NCI-H187 (cell line): ENCODE data around the gene WNT3.

Experiments used
- DNase-seq, 2 experiments: peaks; one replicate each; lab custom pipeline; 2025; lab: John Stamatoyannopoulos, UW

The WNT3 gene

DNA sequence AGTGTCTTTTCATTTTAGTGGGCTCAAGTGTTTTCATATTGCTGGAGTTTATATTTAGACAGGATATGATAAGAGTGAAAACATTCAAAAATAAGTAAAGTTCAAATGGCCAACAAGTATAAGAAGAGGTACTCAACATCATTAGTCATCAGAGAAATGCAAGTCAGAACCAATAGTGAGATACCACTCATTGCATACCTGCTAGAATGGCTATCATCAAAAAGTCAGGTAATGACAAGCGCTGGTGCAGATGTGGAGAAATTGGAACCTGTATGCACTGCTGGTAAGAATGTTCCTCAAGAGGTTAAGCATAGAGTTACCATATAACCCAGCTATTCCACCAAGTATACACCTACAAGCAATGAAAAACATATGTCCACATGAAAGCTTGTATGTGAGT, 87.8 kb downstream of the WNT3 start:
- DNase-seq, result no peak

DNA sequence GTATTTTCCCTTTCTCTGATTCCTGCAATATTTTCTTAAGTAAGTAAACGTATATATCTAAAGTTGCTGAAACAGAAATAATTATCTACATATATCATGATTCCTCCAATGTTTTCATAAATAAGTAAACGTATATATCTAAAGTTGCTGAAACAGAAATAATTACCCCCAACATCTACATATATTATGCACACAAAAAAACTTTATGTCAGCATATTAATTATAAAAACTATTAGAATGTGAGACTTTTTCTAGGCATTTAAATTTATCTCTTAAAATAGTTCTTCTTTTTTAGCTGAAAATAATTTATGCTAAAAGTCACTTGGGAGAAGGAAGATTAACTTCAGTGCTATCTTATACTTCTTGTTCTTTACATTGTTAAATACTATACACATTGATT, 88.5 kb downstream of the WNT3 start:
- no peak for DNase-seq

DNA sequence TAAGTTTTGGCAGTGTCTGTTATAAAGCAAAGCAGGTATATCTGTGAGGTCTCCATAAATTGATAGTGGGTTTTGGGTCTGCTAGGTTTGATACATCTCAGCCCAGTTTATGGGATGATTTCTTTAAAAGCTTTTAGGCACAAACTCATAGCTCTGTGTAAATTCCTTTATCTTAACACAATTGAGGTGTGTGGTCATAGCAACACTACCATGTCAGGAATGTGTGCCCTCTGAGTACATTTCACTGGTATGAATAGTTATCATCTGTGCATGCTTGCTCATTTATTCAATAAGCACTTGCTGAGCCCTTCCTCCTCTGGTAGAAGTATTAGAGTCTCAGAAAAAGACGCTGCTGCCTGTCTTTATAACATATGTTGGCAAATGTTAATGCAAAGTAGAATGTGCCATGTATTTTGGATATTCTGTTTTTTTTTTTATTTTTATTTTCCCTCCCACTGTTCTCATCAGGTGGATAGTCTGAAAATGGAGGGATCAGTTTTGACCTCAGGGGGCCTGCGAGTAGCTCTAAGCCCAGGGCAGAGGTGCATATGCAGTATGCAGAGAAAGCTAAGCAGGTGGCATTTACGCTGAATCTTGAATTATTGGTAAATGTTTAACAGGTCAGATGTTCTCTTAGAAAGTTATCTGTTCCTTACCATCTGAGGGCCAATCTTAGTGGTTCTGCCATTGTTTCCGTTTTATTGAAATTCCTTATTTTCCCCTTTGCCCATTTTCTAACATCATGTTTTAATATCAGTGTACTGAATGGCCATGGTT, 90.7 kb downstream of the WNT3 start:
- no peak for DNase-seq

DNA sequence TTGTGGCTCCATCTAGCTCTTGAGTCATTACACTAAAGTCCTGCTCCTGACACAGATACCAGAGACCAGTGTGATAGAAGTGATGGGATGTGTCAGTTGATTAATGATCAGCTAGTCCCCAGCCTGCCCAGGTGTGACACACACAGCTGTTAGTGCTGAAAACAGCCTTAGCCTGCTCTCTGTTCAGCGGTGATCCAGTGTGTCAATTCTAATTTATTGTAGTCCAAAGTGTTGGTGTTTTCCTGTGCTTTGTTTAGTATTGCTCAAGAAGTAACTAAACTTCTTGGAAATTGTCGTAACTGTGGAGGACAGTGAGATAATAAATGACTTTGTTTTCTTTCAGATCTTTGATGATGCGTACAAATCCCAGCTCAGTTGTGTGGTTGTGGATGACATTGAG, 92.3 kb downstream of the WNT3 start:
- no peak for DNase-seq

DNA sequence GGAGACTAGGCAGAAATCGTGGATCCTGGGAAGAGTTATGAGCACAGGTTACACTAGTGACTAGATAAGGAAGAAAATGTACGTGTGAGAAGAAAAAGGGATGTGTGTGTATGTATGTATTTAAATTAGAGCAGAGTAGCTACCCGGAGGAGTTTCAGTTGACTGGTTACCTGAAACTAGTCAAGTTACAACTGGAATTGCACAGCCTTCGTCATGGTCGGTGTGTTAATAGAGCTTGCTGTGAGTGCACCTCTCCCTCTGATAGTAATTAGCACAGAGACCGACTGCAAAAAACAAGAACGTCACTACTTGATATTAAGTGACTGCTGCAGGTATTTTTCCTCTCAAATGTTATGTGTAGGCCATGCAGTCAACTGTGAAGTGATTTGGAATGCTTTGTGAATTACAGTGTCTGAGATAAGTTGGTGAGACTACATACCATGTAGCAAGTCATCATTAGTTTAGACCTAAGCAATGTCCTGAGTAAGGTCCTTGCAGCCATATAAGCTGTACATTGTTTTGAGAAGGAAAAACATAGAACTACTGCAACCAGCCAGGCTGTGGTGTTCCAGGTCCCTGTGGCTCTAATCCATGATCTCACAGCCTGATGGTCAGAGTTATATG, 95.7 kb downstream of the WNT3 start:
- no peak for DNase-seq

DNA sequence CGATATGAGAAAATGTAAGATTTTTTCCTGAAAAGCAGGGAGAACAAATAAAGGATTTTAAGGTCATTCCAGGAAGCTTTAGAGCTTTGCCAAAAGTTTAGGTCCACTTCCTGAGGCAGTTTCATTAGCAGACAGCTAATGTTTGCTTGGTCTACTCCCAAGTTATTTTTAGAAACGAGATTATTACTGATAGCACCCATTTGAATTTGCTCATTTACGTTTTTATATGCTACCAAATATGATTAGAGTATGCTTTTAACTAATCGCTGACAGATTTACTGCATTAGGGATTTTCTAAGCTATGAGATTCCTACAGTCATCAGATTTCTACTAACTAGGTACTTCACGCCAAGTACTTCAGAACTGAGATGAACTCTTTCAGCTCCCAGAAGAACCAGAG, 98.1 kb downstream of the WNT3 start:
- no peak for DNase-seq

DNA sequence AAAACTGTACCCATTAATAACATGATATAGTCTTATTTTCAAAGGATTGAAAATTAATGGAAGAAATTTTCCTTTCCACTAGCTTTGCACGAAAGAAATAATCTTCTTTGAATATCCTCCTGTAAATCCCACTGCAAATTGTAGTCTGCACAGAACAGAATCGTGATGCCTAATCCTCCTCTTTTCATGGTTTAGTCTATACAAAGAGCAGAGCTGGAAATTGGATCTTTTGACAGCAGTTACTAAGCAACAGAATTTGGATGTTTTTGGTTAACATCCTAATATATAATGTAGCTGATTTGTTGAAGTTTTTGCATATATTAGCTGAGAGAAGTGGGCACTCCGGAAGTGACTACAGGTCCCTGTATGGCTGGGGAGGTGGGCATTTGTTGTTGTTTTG, 98.6 kb downstream of the WNT3 start:
- DNase-seq, result no peak

DNA sequence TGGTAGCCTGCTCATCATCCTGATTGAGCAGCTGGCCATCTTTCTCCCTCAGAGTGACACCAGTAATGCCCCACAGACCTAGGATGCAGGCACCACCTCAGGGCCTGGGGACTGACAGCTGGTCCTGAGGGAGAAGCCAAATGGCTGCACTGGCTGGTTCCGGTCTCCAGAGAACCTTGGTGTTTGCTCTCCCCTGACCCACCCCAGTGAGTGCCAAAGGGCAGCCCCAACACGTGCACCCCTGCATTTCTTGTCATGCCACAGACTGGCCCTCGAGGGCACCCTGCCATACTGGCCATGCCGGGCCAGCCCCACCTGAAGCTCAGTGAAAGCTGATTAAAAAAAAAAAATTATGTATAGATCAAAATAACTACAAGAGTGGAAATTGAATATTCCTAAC, 100.5 kb downstream of the WNT3 start:
- DNase-seq, result no peak
